ENCODE results near the gene GPRIN3.

The GPRIN3 gene

DNA sequence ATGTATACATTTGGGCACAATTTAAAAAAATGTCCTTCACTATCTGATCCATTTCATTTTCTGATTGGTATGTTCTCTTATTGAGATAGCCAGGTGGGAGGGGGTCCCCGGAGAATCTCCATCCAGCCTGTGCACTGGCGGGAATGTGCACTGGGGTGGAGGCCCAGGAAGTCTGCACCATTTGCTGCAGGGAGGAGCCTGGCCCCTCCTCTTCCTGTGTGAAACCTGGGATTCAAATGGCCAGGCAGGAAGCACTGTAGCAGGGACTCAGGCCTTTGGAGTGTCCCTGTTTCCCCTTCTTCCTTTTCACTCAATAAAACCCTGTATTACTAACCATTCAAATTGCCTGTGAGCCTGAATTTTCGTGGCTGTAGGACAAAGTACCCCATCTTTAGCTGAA, 44.3 kb downstream of the GPRIN3 start:
- in situ Hi-C loops (cut with MboI; ENCODE audit: low sequenced_read_pairs) = no loop called here

DNA sequence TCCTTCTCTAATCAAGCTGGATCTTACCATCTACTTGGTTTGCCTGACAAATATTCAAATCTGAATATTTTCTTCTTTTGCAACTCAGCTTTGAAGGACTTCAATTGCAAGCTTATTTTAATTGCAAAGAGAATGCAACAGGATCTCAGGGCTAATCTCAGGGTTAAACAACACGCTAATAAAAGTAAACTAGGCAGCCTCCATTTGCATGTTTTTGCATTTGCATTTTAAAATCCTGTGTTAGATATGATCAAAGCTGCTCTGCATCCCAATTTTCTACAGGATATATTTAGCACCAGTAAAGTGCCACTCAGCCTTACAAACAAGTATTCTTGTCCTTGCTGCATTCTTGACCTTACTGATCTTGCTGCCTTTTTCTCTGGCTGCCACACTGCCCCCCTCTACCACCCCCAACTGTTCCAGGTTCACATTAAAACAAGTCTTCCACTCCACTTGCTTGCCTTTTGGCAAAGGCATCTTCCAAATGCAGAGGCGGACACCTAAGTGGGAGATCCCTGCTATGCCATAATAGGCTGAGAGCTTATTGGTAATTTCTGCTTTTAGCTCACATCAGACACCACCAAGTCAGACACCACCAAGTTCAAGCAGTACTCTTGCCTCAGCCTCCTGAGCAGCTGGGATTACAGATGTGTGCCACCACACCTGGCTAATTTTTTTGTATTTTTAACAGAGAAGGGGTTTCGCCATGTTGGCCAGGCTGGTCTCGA, 48.1 kb downstream of the GPRIN3 start:
- in situ Hi-C loops (cut with MboI; ENCODE audit: low sequenced_read_pairs) = loop anchor here (10.0 kb wide), 1 partner anchor 175 kb away; no protein-coding TSS in a partner anchor

DNA sequence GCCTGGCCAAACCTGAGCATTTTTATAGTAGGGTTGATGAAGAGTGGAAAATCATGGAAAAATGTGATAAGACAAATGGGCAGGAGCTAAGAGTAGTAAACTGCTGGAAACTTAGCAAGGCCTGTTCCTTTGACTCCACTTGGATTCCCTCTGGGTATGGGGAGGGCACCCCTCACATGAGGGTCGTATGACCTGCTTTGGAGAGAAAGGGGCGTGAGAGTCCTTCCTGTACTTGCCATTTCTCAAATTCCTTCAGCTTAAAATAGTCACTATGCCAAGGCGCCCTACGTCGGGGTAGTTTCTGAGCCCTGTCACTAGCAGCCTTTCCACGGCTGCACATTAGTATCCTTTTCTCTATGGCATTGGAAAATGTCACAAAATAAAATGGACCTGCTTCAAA, 49.1 kb downstream of the GPRIN3 start:
- in situ Hi-C loops (cut with MboI; ENCODE audit: low sequenced_read_pairs) = loop anchor here (10.0 kb wide), 1 partner anchor 176 kb away; no protein-coding TSS in a partner anchor

DNA sequence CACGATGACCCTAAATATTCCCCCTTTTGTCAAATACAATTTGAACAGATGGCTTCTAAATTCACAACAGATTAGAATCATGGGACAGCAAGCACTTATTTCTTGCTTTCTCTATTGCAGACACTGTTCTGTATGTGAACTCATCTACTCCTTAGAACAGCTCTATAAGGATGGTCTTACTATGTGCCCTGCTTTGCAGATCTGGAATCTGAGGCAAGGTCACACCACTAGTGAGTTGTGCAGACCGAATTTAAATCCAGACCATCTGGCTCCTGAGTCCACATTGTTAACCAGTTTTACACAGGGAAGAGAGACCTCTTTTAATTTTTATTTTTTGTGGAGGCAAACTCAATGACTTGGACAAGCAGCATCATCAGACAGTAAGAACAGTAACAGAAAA, 50.2 kb downstream of the GPRIN3 start:
- in situ Hi-C loops (cut with MboI; ENCODE audit: low sequenced_read_pairs) = loop anchor here (10.0 kb wide), 1 partner anchor 177 kb away; no protein-coding TSS in a partner anchor

DNA sequence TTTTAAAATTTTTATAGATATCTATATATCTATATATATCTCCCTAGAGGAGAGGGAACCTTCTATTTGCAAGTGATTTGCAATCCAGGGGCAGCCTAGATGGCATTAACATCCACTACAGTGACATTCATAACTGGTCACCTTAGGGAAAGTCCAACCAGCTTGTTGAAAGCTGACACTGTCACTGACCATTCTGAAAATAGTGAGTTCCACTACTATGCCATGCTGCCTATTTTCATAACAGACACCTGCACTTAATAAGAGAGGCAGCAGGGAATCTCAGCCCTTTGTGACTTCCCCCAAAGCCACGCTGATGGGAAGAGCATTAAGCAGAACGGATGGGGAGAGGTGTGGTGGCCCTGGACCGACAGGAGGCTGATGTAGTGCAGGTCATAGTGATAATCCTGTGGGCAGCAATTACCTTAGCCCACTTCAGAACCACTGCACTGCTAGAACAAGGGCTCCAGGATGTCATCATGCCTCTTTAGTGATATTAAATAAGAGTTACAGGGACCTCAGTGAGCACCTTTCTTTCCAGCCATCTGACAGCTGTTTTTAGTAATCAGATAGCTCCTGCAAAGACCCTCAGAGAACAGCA, 51.3 kb downstream of the GPRIN3 start:
- in situ Hi-C loops (cut with MboI; ENCODE audit: low sequenced_read_pairs) = loop anchor here (10.0 kb wide), 1 partner anchor 178 kb away; no protein-coding TSS in a partner anchor

DNA sequence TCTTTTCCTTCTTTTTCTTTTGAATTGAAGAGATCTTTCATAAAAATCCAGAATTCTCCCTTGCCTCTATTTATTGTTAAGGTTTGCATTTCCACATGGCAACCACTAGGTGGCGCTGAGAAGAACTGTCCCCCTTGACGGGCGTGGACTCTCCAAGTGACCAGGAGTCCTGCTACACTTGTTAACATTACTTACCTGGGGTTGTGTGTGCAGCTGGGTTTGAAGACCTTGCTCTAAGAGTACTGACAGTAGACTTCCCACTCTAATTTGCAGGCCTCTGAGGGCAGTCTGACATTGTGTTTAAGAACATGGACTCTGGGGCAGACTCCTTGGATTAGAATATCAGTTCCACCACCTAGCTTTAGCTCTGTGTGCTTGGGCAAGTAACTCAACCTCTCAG, 52.8 kb downstream of the GPRIN3 start:
- in situ Hi-C loops (cut with MboI; ENCODE audit: low sequenced_read_pairs) = loop anchor here (10.0 kb wide), 1 partner anchor 180 kb away; no protein-coding TSS in a partner anchor

DNA sequence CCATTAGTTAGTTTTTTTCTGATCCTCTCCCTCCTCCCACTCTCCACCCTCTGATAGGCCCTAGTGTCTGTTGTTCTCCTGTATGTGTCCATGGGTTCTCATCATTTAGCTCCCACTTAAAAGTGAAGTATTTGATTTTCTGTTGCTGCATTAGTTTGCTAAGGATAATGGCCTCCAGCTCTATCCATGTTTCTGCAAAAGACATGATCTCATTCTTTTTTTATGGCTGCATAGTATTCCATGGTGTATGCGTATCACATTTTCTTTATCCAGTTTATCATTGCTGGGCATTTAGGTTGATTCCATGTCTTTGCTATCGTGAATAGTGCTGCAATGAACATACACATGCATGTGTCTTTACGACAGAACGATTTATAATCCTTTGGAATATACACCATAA, 53.3 kb downstream of the GPRIN3 start:
- in situ Hi-C loops (cut with MboI; ENCODE audit: low sequenced_read_pairs) = loop anchor here (10.0 kb wide), 1 partner anchor 180 kb away; no protein-coding TSS in a partner anchor

DNA sequence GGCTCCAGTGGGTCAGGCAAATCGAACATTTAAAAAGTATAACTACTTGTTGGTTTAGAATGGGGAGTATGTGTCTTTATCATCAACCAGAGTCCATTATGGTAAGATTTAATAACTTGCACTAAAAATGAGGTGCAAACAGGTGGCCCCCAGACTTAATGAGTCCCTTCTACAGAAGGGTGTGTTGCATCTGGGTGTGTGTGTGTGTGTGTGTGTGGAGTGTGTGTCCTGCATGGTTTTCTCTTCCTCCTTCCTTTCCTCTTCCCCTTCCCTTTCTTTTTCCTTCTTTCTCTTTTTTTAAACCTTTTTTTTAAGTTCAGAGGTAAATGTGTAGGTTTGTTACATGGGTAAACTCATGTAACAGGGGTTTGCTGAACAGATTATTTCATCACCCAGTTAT, 53.7 kb downstream of the GPRIN3 start:
- in situ Hi-C loops (cut with MboI; ENCODE audit: low sequenced_read_pairs) = loop anchor here (10.0 kb wide), 1 partner anchor 181 kb away; no protein-coding TSS in a partner anchor

DNA sequence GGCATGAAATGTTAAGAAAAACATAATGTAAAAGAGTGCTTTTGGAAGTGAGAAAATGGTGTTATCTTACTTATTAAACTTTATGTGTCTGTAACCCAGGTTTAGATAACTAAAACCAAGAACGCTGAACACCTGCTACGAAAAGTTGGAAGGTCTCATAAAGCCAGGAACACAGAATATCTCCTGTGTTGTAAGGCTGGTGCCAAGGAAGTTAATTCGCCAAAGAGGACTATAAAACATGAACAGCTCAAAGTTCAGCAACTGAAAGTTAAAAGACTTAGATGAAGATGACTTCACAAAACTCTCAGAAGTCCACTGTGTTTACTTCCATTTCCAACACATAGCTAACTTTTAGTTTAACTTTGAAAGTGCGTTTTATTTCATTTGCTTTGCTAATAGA, 54.3 kb downstream of the GPRIN3 start:
- in situ Hi-C loops (cut with MboI; ENCODE audit: low sequenced_read_pairs) = loop anchor here (10.0 kb wide), 1 partner anchor 181 kb away; no protein-coding TSS in a partner anchor

DNA sequence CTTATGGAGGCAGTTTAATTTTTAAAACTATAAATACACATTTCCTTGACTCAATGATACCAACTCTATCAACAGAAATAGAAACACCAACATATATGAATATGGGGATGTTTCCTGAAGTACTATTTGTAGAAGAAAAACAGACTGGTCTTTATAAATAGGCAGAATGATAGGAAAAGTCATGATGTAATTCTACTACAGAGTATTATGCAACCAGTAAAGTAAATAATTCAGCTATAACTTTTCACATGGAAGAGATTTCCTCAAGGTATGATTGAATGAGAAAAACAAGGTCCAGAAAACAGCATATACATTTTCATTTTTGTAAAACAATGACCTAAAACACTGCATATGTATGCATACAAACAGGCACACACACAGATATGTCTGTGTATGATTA, 56.2 kb downstream of the GPRIN3 start:
- in situ Hi-C loops (cut with MboI; ENCODE audit: low sequenced_read_pairs) = loop anchor here (10.0 kb wide), 1 partner anchor 183 kb away; no protein-coding TSS in a partner anchor

DNA sequence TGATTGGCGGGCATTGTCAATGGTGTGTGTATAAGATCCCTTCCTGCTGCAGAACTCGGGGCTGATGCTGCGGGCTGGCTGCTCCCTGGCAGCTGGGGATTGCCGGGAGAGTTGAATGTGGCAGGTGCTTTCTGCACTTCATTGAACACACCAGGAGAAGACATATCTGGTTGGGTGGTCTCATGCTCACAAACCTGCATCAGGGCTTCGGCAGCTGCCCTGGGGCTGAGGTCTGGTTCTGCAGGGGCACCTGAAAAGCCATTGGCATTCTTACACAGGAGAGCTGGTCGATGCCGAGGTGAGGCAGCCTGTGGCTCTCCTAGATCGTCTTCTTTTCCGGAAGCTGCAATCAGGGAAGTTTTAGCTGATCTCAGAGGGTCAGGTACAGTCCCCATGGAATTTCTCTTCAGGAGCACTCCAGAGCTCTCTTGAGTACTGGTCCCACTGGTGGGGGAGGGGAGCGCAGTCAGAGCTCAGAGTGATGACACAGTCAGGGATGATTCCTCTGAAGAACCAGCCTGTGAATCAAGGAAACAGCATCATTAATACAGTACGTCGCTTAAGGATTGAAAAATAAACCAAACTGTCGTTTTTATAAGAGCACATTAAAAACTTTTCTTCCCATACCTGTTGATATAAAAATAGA, 57.8 kb downstream of the GPRIN3 start:
- in situ Hi-C loops (cut with MboI; ENCODE audit: low sequenced_read_pairs) = loop anchor here (10.0 kb wide), 1 partner anchor 185 kb away; no protein-coding TSS in a partner anchor

DNA sequence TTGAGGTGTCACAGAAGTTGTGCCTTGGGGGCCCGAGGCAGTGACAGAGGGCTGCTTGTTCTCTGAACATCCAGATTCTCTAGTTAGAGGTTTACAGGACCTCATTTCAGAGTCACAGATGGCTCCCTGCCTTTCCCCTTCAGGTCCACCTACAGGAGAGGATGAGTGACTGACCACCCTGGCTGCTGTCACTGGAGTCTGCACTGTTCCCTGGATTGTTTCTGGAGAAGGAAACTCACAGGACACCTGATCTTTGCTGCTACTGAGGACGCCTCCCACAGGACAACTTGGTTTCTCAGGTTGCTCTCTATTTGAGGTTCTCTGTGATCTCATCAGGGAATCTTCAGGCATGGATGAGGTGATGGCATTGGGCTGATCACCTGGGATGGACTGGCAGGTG, 58.3 kb downstream of the GPRIN3 start:
- in situ Hi-C loops (cut with MboI; ENCODE audit: low sequenced_read_pairs) = no loop called here

DNA sequence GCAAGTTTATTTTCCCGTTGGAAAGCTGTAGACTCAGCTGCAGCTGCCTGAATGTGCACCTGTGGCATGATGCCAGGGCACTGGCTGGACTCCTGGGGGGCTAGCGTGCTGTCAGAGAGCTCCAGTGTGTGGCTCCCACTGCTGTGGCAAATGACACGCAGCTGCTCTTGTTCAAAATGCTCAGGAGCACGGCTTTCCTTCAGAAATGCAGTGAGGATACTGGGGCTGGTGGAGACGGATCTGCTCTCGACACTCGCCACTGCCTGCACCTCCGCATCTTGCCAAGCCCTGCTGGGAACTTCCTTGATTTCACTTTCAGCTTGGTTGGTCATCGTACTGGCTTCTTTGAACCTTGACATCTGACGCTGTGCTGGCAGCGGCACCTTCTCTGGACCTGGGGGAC, 58.7 kb downstream of the GPRIN3 start:
- in situ Hi-C loops (cut with MboI; ENCODE audit: low sequenced_read_pairs) = no loop called here

DNA sequence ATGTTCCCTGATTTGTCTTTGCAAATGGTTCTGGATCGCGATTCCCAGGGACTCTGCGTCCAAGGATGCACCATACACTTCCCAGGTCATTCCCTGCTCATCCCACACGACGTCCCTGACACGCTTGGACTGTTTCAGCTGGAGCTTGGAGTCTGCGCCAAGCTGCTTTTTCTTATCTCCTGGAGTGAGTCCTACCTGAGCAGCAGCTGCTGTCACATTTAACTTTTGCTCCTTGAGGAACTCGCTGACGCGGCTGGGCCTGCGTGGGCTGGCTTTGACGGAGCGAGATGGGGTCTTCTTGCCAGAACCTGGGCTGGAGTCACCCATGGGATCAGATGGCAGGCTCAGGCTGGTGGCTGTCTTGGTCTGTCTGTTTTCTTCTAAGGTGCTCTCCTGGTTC, 59.6 kb downstream of the GPRIN3 start:
- in situ Hi-C loops (cut with MboI; ENCODE audit: low sequenced_read_pairs) = no loop called here

DNA sequence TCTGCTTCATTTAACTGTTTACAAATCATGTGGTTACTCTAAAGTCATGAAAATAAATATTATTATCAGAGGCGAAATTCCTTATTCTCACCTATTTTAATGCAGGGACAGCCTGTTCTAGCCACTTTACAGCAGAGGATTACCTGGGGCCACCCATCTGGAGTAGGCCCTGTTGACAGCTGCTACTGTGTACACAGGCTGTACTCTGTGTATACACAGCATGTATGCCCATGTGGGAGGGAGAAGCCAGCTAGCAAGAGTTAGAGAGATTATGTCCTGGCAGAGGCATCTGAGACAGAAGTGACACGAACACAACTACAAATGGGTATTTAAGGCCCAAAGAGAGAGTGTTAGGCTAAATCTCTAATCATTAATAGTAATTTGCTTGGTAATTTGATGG, 62.1 kb downstream of the GPRIN3 start:
- in situ Hi-C loops (cut with MboI; ENCODE audit: low sequenced_read_pairs) = no loop called here

DNA sequence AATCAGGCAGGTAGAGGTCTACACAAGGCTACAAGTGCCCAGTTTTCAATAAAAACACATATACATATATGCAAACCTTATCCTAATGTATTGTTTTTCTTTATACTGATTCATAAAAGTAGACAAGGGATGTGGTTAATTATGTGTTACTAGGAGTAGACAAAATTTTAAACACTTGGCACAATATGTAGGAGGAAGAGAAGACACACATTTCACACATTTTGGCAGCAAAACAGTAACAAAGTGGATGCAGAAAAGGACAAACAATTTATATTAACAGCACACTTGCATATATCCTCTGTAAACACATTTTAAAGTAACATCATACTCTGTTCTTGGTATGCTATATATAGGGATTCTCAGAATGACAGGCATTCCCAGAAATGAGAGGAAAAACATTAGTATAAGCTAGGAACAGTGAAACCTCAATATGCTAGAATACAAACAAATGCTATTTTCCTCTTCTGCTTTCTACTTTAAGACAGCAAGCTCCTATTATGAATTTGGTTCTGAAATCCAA, 63.8 kb downstream of the GPRIN3 start:
- in situ Hi-C loops (cut with MboI; ENCODE audit: low sequenced_read_pairs) = no loop called here

DNA sequence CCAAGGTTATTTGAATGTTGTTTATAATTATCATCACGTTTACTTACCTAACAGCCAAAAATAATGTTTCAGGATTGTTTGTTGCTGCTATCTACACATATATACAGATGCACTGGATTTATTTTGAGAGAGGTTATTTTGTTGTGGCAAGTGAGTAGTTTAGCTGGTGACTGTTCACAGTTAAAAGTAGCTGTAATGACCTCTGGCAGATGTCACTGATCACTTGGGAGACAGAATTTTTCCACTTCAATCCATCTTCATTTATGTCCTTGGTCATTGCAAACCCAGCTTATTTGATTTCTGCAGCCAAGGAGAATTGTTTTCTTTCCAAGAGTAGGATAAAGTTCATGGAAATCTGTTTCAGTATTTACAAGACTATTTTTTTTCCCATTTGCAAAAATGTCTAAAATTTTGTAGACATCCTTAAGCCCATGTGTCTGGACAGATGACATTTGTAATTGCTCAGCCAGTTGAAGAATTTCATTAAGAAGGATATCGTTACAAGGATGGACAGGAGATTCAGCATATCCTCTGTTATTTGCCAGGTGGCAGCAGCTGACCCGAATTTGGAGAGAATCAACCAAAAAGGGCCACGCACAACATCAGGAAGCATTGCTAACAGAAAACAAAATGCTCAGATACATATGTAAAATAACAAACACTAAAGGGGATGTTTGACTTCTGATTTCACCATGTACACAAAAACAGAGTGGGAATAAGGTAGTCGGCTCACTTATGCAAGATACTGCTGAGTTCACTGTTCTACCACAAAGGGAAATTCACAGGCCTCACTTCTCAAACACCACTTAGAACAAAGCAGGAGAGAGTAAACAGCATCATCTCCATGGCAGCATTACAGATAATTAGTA, 64.5 kb downstream of the GPRIN3 start:
- in situ Hi-C loops (cut with MboI; ENCODE audit: low sequenced_read_pairs) = no loop called here

DNA sequence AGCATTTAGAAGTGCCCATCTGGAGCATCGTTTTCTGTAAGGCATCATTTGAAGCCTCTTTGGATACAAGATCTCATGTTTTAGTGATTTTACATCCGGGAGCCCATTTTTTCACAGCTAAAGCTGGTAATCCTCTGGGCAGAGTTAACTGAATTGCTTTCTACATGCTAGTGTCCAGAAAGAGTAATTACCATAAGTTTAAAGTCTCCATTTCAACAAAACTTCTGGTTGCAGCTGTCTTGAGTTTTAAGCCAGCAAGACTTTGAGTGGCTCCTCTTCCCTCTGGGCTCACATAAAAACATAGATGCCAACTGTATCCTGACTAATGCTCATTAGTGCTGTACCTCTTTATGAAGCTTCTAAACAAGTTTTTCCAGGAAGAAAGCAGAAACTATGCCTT, 65.4 kb downstream of the GPRIN3 start:
- in situ Hi-C loops (cut with MboI; ENCODE audit: low sequenced_read_pairs) = no loop called here

DNA sequence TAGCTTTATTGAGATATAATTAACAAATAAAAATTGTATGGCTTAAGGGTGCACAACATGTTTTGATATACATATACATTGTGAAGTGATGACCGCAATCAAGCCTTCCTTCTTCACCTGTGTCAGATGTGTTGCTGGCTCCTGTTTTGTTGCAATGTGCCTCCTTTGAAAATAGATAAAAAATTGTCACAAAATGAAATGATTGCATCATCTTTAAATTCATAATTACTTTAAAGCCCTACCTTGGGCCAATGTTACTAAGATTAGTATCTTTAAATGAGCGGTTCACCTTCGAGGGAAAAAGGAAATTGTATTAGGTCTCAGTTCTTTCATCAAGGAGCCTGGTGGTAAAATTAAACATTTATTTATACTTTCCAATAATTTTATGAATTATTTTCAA, 77.3 kb downstream of the GPRIN3 start:
- in situ Hi-C loops (cut with MboI; ENCODE audit: low sequenced_read_pairs) = no loop called here

All from HL-60/S4 treated with retinoic acid at 250 ng/mL for 4 days and 3 days (cell line).